ENCODE results near the gene TMEM247. TPM values are rescaled to one million over a fixed set of nuclear protein-coding genes. Genes with fewer than 3 reads are reported as not detected.

TMEM247 gene
- total and polyA plus RNA-seq, 10 of the 15 experiments (the other 5 are each of a cell fraction or from before 2014, with no cell fraction given) = not detected

- Histone ChIP-seq H3K79me2 (ENCODE audit: control insufficient read depth, insufficient read depth, low read length) (no peaks in the 10 kb centered on the region), H3K27me3 (replicated peaks in 1 of 2; ENCODE audit: control insufficient read depth in 2 of 2, insufficient read depth in 2 of 2, low read length in 1 of 2) (no peaks in the 10 kb centered on the region), H3K9ac (ENCODE audit: control insufficient read depth, insufficient read depth, low read length) (no peak overlapping the region), H3K4me3 (no peak overlapping the region), H3K4me1 (ENCODE audit: control insufficient read depth, insufficient read depth, low read length) (peaks cover 30% of the 10 kb centered on the region), H2AFZ (ENCODE audit: control insufficient read depth, low read depth, low read length) (no peak overlapping the region), H3K36me3 (ENCODE audit: control insufficient read depth in 2 of 2, insufficient read depth in 2 of 2, low read length in 1 of 2) (no peaks in the 10 kb centered on the region), H3K4me2 (ENCODE audit: control insufficient read depth, insufficient read depth) (no peak overlapping the region), H4K20me1 (ENCODE audit: control insufficient read depth, insufficient read depth) (no peaks in the 10 kb centered on the region; the same call in 1 of the 2 replicates), H3K9me3 (replicated peaks; ENCODE audit: control insufficient read depth, insufficient read depth, low read length) (no peaks in the 10 kb centered on the region), H3K27ac (ENCODE audit: control insufficient read depth, insufficient read depth) (no peak overlapping the region)
- RAD21 ChIA-PET (ENCODE audit: unreplicated experiment) = interaction anchor here (0.7 to 3.0 kb wide), 13 partner anchors 8 to 161 kb away, joined by 3 to 31 read pairs (median 8); no protein-coding TSS in a partner anchor
- ATAC-seq = no peak
- WGBS (ENCODE audit: insufficient coverage, insufficient replicate concordance, low lambda C conversion rate, missing lambda C conversion rate) = 47% methylated on average over 8 of the region's 8 CpGs
- CTCF ChIA-PET = interaction anchor here (0.6 to 3.4 kb wide), 18 partner anchors 12 to 730 kb away, joined by 3 to 19 read pairs (median 4); no protein-coding TSS in a partner anchor
- intact Hi-C loops (cut with micrococcal nuclease; ENCODE audit: unreplicated experiment) = no loop called here
- BruUV-seq (replicated peaks) = no TSS peak
- no peak for TF ChIP-seq ZNF274 (IDR thresholded peaks at IDR 0.05; ENCODE audit: insufficient read depth, insufficient read length)
- FAIRE-seq = no peak
- SMC1A ChIA-PET (ENCODE audit: uncharacterized antibody, unreplicated experiment) = interaction anchor here (1.0 to 12.4 kb wide), 12 partner anchors 9 to 160 kb away, joined by 3 to 89 read pairs (median 9); no protein-coding TSS in a partner anchor
- DNase-seq (ENCODE audit: low read depth, low spot score) = no peak
- POLR2A ChIA-PET = interaction anchor here (0.7 to 1.9 kb wide), 5 partner anchors 32 to 82 kb away, joined by 3 to 7 read pairs (median 4); no protein-coding TSS in a partner anchor
- in situ Hi-C loops (cut with MboI) = no loop called here
Observed at GRCh38 chr2:46489423-46490174, 10.2 kb downstream of the TMEM247 start.

- in situ Hi-C loops (cut with MboI) = no loop called here
- no peaks in the 10 kb centered on the region for H3K27me3 ChIP-seq (replicated peaks in 1 of 2; ENCODE audit: control insufficient read depth in 2 of 2, insufficient read depth in 2 of 2, low read length in 1 of 2)
- H3K9me3 ChIP-seq (replicated peaks; ENCODE audit: control insufficient read depth, insufficient read depth, low read length) = no peaks in the 10 kb centered on the region
- ChIA-PET SMC1A (ENCODE audit: uncharacterized antibody, unreplicated experiment) (interaction anchor here (0.7 to 12.4 kb wide), 20 partner anchors 10 to 159 kb away, joined by 3 to 89 read pairs (median 4); no protein-coding TSS in a partner anchor), POLR2A (interaction anchor here (0.9 to 1.9 kb wide), 5 partner anchors 48 to 81 kb away, joined by 3 to 7 read pairs (median 4); no protein-coding TSS in a partner anchor), CTCF (interaction anchor here (0.9 to 3.4 kb wide), 22 partner anchors 13 to 428 kb away, joined by 3 to 19 read pairs (median 4); no protein-coding TSS in a partner anchor), RAD21 (ENCODE audit: unreplicated experiment) (interaction anchor here (1.1 to 3.0 kb wide), 13 partner anchors 9 to 160 kb away, joined by 3 to 31 read pairs (median 8); no protein-coding TSS in a partner anchor)
- H3K36me3 ChIP-seq (ENCODE audit: control insufficient read depth in 2 of 2, insufficient read depth in 2 of 2, low read length in 1 of 2) = no peaks in the 10 kb centered on the region
- no peaks in the 10 kb centered on the region for H3K79me2 ChIP-seq (ENCODE audit: control insufficient read depth, insufficient read depth, low read length)
- H3K27ac ChIP-seq (ENCODE audit: control insufficient read depth, insufficient read depth) = 0 out of 2 replicates have a peak overlapping the region, but pooled peaks have one; percentile 12
- no TSS peak for BruUV-seq (replicated peaks)
- 44% methylated on average over 6 of the region's 6 CpGs for WGBS (ENCODE audit: insufficient coverage, insufficient replicate concordance, low lambda C conversion rate, missing lambda C conversion rate)
- peak; percentile 34 for ATAC-seq
- intact Hi-C loops (cut with micrococcal nuclease; ENCODE audit: unreplicated experiment) = no loop called here
- FAIRE-seq = no peak
- DNase-seq (ENCODE audit: low read depth, low spot score) = no peak
- H3K4me3 ChIP-seq = no peak overlapping the region
- H4K20me1 ChIP-seq (ENCODE audit: control insufficient read depth, insufficient read depth) = no peaks in the 10 kb centered on the region
- peak overlapping the region; percentile 47 for H2AFZ ChIP-seq (ENCODE audit: control insufficient read depth, low read depth, low read length)
- peaks cover 30% of the 10 kb centered on the region for H3K4me1 ChIP-seq (ENCODE audit: control insufficient read depth, insufficient read depth, low read length)
- peak overlapping the region; percentile 18; the same call in 1 of the 2 replicates for H3K4me2 ChIP-seq (ENCODE audit: control insufficient read depth, insufficient read depth)
- H3K9ac ChIP-seq (ENCODE audit: control insufficient read depth, insufficient read depth, low read length) = no peak overlapping the region
- TF ChIP-seq EZH2 (IDR thresholded peaks at IDR 0.05; ENCODE audit: borderline replicate concordance, control insufficient read depth, low read depth, low read length) (no peak), ZNF217 (IDR thresholded peaks at IDR 0.05) (no peak), SREBF1 (IDR thresholded peaks at IDR 0.05; ENCODE audit: low read length) (no peak), HCFC1 (IDR thresholded peaks at IDR 0.05; ENCODE audit: low read length) (no peak), FOXK2 (IDR thresholded peaks at IDR 0.05) (no peak), EED (IDR thresholded peaks at IDR 0.05; ENCODE audit: low read depth) (peak; percentile 58), CREB1 (IDR thresholded peaks at IDR 0.05; ENCODE audit: low read depth) (no peak), CBX3 (IDR thresholded peaks at IDR 0.05; ENCODE audit: borderline replicate concordance, low read depth) (no peak), CBX5 (IDR thresholded peaks at IDR 0.05; ENCODE audit: low read depth) (no peak), MEF2A (IDR thresholded peaks at IDR 0.05; ENCODE audit: insufficient read depth, low read depth, low read length) (peak; percentile 45; the same call in 1 of the 2 replicates), STAT1 (conservative IDR thresholded peaks at IDR 0.05) (no peak), RAD21 (IDR thresholded peaks at IDR 0.05; ENCODE audit: insufficient read depth, low read depth, low read length) (peak; percentile 65), CTCF (IDR thresholded peaks at IDR 0.05 in 2 of 3, conservative IDR thresholded peaks at IDR 0.05 in 1 of 3; ENCODE audit: control insufficient read depth in 2 of 3, extremely low read depth in 1 of 3, insufficient read depth in 1 of 3, low read depth in 3 of 3, low read length in 3 of 3) (peak; percentile 1 to 46 (median 28); a peak in 4 of 6 replicates)
Observed at GRCh38 chr2:46490521-46491141, 11.3 kb downstream of the TMEM247 start.

Data from GM12878 (cell line).